CD4-positive, alpha-beta T cell treated with Interleukin-15 for 1 hour (primary cell): Measurements from ENCODE around the gene PRPF6.

Source experiments
- DNase-seq: peaks from one replicate; pipeline ENCODE4 v3.0.0-alpha.2; 2020

The PRPF6 gene

DNA sequence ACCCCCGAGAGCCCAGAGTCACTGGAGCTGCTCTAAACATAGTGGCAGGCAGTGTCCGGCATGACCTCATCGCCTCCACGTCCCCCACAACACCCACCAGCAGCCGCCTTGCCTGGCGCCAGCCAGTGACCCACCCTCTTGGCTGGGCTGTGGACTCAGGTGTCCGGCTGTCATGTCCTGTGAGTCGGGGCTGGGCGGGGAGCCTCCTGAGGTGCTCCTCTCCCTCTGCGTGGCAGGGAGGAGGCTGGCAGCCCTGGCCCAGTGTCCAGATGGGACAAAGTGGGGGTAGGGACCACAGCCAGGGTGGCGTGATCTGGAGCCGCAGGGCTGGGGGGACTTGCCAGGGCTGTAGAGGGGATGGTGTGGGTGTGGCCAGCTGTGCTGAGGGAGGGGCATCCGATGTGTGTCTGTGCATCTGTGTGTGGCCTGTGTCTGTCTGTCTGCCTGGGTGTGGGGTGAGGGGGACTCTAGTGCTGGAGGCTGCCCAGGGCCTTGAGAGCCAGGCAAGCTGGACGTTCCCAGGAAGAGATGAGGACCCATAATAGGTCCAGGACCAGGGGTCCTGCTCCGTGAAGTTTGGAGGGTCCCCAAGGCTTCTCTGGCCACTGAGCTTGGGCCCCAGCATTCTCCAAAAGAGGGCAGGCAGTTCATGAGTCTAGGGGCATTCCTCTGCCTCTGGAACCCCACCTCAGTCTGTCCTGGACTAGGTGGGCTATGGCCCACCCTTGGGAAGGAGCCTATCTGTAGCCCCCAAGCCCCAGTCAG, 70.8 kb downstream of the PRPF6 start:
- no peak for DNase-seq

- DNase-seq, result no peak
Measured at GRCh38 chr20:64052326-64052722, 71.4 kb downstream of the PRPF6 start.

DNA sequence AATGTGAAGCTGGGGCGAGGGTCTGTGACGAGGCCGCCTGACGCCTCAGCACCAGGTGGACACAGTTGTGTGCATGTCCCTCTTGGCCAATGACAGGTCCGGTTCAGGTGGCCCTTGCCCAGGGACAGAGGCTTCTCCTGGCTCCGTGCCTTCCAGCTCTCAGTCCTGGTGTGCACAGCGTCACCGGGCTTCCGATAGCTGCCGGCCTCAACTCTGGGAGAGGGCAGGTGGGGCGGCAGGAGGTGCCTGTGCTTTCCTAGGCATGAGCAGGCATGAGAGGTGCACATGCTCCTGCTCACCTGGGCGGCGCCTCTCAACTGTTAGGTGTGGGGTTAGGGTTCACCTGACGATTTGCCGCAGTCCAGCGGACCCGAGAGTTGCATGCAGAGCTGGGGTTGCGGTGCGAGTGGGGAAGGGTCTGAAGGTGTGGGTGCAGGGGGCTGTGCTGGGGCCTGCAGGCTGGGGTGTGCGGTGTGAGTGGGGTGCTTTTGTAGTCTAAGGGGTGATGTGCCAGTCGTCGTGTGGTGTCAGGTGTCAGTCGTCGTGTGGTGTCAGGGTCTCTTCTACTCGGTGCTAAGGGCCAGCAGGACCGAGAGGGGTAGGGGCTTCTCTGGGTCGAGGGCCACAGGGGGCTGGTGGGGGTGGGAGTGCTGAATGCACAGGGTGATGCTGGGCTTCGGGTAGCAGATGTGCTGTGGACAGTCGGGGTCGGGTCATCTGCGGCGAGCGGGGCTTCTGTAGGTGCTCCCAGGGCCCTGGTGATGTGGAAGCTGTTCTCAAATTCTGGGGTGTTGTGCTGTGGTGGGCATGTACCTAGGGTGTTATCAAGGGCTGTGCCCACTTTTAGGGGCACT, 72.3 kb downstream of the PRPF6 start:
- no peak for DNase-seq

DNA sequence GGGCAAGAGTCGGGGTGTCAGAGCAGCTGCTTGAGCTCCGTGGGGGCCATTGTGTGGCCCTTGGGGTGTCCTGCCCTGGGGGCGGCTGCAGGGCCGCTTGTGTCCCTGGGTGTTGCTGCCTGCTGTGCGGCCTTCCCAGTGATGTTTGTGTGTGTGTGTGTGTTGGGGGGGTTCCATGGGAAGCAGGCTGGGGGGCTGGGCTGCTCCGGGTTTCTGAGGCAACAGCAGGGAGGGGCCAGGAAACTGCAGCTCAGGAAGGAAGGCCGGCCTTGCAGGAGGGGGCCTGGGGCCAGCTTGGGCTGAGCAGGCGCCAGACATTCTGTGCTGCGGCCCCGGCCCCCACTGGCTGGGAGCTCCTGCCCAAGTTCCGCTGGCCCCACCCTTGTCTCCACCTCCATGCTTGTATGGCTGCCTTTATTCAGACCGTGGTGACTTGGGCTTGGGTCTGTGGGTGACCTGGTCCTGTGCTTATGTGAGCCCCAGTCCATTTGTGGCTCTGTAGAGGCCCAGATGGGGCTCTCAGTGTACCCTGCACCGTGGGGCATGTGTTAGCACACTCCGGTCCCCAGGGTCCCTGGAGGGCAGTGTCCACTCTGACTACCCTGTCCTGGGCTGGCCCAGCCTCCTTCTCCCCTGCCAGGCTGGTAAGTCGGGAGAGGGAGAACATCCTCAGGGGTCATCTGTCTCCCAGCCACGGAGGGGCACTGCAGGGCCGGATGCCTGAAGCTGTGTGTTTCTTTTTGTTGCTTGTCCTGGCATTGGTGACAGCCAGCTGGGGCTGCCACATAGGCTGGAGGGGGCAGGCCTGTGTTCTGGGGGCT, 73.1 kb downstream of the PRPF6 start:
- no peak for DNase-seq

DNA sequence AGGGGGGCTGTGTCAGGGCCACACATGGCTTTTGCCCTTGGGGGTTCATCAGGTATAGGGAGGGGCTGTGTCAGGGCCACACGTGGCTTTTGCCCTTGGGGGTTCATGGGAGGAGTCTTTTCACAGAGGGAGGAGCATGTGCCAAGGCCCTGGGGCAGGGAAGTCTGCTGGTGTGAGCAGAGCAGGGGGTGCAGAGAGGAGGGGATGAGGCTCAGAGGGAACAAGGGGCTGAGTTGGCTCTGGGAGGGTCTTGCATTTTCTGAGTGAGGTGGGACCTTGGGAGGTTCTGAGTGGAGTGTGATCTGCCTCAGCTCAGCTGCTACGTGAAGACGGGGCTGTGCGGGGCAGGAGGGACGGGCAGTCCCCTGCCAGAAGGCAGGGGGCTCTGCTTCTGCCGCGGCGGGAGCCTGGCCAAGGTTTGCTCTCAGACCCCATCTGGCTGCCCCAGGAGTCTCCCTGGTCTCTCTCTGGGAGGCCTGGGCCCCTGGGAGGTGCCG, 74.5 kb downstream of the PRPF6 start:
- DNase-seq, result no peak

DNA sequence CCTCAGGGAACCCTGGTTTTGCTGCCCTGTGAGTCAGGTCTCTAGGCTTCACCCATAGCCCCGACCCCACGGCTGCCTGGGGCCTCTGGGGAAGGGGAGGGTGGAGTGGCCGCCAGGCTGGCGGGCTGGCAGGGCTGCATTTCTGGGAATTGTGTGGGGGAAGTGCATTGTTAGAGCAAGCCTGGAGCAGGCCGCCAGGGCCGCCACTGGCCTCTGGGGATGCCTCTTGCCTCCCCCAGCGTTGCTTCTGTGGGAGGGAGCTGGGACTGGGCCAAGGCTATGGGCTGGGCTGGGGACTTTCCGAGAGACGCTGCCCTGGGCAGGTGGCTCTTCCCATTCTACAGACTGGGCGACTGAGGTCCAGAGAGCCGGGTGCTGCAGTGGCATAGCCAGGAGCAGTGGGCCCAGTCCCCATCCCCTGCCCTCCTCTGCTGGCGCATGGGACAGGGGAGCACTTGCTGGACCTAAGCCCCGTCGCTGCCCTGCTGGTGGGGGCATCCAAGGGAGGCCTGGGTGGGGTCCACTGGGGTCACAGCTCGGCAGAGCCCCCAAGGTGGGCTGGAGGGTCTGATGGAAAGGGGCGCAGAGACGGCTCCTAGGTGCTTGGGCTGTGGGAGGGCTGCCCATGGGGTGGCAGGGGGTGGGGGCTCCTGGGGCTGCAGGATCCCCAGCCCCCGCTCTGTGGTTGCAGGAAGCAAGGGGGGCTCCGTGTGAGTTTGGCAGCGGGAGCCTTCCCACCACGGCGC, 75.1 kb downstream of the PRPF6 start:
- no peak for DNase-seq

DNA sequence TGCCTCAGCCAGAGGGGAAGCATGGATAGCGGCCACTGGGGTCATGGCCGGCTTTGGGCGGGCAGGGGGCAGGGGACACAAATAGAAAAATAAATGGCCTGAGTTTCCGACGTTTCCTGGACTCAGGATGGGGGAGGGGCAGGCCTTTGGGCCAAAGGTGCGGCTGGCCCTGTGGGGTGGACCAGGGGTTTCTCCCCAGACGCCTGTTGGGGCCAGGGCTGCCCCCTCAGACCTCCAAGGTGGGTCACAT, 75.6 kb downstream of the PRPF6 start:
- DNase-seq, result no peak

DNA sequence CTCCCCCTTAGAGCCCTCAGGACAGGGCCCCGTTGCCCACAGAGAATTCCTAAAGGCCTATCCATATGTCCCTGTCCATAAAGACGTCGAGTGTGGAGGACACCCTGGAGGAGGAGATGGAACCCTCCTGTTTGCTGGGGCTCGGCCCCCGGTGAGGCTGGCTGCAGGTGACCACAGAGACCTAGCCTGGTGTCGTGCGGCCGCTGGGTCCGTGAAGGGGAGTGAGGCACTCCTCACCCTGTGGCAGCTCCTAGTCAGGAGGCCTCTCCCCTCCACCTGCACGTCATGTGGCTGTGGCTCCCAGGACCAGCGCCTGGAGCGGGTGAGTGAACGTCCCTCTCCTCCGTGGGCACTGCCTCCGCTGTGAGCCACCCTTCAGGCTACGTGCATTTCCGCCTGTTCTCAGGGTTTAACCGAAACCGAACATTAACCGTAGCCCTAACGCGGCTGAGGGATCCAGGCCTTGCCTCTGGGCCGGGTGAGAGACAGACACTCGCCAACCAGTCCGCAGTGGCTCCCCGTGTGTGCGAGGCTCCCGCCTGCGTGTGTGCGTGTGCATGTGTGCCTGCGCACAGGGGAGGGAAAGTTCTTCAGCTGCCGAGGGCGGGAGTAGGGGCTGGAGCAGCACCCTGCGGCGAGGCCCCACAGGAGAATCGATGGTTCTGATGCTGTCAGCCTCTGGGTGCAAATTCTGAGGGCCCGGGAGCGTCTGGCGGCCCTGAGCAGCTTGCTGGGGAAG, 76.1 kb downstream of the PRPF6 start:
- DNase-seq, result no peak

DNA sequence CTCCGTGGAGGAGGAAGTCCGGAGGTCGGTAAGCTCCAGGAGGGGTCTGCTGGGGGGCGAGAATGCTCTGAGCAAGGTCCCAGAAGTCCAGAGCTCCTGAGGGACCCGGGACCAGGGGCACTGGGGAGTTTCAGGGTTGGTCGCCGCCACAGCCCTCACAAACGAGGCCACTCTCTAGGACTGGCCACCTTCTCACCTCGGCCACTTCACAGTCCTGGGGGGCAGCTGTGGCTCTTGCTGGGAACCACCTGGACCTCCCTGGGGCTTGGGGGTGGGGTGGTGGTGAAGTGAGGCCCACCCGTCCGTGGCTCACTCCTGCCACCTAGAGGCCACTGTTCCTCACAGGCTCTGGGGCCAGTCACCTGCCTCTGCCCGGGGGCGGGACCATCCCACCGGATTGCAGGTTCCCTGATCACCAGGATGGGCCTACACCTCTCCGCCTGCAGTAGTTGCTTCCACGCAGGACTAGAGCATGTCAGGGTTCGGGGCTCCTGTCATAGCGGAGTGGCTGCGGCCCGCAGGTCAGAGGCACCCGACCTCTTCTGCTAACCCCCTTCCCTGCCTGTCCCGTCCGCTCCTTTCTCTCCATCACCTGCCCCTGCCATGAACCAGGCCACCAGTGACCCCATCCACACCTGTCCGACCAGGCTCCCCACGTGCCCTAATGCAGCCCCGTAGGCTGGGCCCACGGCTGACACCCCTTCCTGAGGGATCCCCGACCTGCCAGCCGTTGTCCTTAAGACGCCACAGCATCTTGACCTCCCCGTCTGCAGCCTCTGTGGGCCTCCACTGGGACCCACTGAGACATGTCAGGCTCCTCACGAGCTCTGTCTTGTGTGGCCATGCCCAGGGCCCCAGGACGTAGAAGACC, 76.9 kb downstream of the PRPF6 start:
- peak; percentile 72 for DNase-seq

DNA sequence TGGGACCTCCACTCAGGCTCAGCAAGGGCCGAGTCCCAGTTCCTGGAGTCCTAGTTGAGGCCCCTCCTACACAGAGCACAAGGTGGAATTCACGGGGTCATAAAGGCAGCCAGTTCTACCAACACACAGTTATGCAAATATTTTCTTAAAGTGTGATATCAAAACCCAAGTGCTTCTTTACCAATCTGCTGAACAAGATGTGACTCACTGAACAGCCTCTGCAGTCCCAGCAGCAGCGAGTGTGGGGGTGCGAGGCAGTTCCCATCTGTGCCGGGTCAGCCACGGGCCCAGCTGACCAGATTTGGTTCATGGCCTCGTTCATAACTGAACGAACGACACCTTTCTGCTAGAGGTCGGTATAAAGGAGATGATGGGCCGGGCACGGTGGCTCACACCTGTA, 77.6 kb downstream of the PRPF6 start:
- no peak for DNase-seq

DNA sequence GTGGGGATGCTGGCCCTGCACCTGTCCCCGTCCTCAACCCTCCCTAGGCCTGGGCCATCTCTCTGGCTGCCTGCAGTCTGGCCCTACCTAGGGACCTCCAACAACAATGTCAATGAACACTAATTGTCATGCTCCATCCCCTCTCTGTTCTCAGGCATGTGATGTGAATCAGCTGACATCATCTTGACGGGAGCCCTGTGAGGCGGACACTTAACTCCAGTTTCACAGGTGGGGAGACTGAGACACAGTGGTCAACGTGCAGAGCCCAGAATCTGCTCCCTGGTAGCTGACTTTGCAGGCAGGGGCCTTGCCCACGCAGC, 81.3 kb downstream of the PRPF6 start:
- DNase-seq, result no peak

DNA sequence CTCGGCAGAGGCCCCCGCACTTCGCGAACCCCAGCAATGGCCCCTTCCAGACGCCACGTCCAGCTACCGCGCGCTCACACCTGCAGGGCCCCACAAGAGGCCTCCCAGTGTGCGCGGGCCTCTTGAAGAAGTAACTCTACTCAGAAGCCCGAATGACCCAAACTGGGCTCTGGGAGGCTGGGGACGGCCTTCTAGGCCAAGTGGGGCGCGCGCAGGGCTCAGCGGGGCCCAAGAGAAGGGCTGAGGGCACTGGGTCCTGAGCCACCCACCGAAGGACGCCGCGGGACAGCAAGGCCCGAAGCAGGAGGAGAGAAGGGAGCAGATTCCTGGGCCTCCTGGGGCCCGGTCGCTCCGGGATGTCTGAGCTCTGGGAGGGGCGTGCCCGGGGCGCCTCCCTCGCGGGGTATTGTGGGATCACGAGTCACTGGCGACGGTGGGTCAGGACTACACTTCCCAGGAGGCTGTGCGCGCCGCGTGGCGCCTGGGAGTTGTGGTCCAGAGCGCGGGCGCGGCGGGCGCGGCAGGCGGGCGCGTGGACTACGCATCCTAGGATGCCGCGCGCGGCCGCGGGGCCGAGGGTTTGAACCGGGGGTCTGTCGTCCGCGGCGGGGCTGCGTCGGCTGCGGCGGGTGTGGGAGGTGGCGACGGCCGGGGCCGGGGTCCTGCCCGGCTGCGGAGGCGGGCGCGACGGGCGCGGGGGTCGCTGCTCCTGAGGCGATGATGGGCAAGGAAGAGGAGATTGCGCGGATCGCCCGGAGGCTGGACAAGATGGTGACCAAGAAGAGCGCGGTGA, 81.9 kb downstream of the PRPF6 start, which contains the start of gene TCEA2:
Gene TCEA2, plus strand, starts transcription at position 603 of the 793 bp plus-strand sequence. Its CDS starts 115 bp downstream, at position 718.
- peak; percentile 92 for DNase-seq

DNA sequence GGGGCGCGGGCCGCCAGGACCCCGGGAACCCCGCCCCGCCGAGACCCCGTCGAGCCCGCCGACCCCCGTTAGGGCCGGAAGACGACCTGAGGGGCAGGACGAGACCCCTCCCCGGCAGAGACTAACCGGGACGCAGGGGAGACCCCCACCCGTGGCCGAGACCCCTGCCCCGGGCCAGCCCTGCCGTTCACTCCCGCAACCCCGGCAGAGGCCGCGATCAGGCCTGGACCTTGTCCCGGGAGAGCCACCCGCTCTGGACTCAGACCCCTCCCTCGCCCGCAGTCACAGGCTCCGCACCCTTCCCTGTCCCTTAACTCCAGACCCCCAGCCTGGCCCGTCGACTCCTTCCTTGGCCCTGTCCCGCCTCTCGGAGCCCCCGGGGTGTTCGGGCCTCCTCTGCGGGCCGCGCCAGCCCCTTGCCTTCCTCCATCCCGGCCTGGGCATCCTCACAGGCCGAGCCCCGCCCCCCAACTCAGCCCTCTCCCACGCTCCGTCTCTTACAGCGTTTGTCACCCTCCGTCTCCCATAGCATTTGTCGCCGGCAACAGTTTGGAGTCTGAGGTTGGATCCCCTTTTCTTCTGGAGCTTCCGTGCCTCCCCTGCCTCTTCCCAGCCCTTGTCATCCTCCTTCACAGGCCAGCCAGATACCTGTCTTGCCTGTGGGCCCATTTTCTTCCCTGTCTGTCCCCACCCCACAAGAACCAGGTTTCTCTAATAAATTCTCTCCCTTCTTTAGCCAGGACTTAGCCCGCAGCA, 82.6 kb downstream of the PRPF6 start:
- no peak for DNase-seq

GRCh38 chr20:64064145-64064698, 83.3 kb downstream of the PRPF6 start:
- DNase-seq, result no peak

GRCh38 chr20:64065062-64065973, 84.4 kb downstream of the PRPF6 start:
- DNase-seq, result no peak

GRCh38 chr20:64065974-64066343, 85.0 kb downstream of the PRPF6 start:
- peak; percentile 77 for DNase-seq

DNA sequence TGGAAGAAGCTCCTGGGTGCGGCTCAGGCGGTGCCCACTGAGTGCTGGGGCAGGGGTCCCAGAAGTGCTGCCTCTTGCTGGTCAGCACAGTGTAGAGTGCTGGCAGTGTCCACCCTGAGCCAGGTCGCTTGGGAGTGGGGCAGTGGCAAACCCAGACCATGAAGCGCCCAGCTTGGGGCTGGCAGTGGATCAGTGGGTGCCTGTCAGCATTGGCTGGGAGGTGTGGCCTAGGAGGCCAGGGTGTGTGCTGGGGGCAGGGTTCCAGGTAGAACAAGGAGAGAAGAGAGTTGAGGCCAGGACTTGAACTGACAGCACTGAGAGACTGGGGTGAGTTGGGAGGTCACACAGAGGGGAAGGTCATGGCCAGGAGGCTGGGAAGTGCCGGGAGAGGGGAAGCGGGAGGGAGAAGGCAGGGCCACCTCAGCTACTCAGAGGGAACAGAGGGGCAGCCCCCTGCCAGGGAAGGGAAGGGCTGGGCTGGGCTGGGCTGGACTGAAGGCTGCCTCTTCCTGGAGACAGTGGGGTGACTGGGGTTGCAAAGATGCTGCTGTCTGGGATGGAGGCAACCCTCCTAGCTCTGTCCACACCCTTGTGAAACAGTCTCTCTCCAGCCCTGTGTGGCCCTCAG, 86.2 kb downstream of the PRPF6 start:
- no peak for DNase-seq
